Skin of body (tissue), 2 donors: ENCODE results near the gene IFNA4. TPM values are rescaled to one million over a fixed set of nuclear protein-coding genes. Genes with fewer than 3 reads are reported as not detected.
"Not testable (repeated sequence)": the region's sequence is repeated elsewhere in the genome, so short reads cannot be mapped to it uniquely, and the experiment has no call there.

ENCODE experiments used
- DNase-seq: peaks from one replicate; lab custom pipeline; 2025; lab: John Stamatoyannopoulos, UW
- total RNA-seq: library from RNA; depleted of rRNA; stranded (reverse); fragments of >200 nt; gene quantifications from one replicate; pipeline ENCODE4 v1.2.3, GENCODE V29; 2014

Gene IFNA4
- not detected for total RNA-seq

- not testable (repeated sequence) for DNase-seq
Observed at GRCh38 chr9:21187487-21187886, at the start of gene IFNA4. Gene IFNA4, minus strand, starts transcription at chr9:21187587. Its CDS starts 56 bp downstream, at chr9:21187531.

DNA sequence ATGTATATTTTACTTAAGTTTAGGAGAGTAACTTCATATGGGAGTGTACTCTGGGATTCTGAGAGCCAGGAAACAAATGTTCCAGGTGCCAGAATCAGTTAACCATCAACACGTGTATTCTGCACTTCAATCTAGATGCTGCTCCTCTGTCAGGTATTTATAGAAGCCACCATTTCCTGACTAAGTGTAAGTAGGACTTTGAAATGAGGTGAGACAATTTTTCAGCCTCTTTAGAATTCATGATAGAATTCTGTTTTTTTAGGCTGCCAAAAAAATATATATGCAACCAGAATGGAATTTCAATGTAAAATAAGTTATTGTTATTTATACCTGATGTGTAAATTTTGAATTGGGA, 49.0 kb upstream of the IFNA4 start:
- not testable (repeated sequence) for DNase-seq

GRCh38 chr9:21235468-21236359, 48.3 kb upstream of the IFNA4 start:
- DNase-seq: not testable (repeated sequence)

GRCh38 chr9:21234153-21234687, 46.8 kb upstream of the IFNA4 start:
- DNase-seq: no peak

DNA sequence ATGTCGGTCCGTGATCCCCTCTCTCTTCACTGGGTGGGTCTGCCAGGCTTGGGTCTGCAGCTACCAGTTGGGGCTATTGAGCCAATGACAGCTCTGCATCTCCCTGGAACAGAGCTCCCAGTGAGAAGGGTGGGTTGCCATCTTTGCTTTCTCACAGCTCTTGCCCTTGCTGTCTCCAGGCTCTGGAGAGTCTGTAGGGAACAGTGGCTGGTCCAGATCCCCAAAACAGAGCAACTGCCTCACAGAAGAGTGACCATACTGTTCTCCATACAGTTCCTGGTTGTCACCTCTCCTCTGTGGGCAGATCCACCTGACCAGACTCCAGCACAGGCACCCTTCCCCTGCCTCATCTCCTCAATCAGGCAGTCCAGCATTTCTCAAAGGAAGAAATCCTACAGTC, 45.9 kb upstream of the IFNA4 start:
- DNase-seq: no peak

- DNase-seq: no peak
Observed at GRCh38 chr9:21228122-21228521, 40.7 kb upstream of the IFNA4 start, which contains the start of gene IFNA17. Gene IFNA17, minus strand, starts transcription at chr9:21228222. Its CDS starts 49 bp downstream, at chr9:21228173.

DNA sequence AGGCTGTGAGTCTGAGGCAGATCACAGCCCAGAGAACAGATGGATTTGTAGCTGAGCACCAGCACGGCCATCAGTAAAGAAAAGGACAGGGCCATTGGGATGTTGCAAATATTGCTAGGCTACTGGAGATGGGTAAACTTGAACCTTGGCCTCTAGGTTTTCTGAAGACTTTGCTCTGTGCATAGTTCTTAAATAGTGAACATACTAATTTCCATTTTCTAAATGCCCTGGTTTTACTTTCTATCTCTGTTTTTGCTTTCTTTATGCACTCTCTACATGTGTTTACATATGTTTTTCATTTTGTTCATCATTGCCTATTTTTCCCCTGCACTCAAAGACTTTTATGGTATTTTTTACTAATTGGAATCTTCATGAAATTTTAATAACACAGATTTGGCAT, 29.8 kb upstream of the IFNA4 start, which contains the start of gene IFNA16:
IFNA16 (minus strand) TSS at position 101 of the 400 bp plus-strand sequence; CDS start at position 95, 6 bp downstream.
- DNase-seq: not testable (repeated sequence)

- DNase-seq: not testable (repeated sequence)
Observed at GRCh38 chr9:21213411-21214326, 26.3 kb upstream of the IFNA4 start.

- not testable (repeated sequence) for DNase-seq
Observed at GRCh38 chr9:21212160-21212559, 24.8 kb upstream of the IFNA4 start.

GRCh38 chr9:21210782-21211181, 23.4 kb upstream of the IFNA4 start:
- DNase-seq: not testable (repeated sequence)

GRCh38 chr9:21210311-21210710, 22.9 kb upstream of the IFNA4 start:
- DNase-seq: no peak

- DNase-seq: not testable (repeated sequence)
Observed at GRCh38 chr9:21207043-21207442, 19.7 kb upstream of the IFNA4 start, which contains the start of gene IFNA10. Gene IFNA10, minus strand, starts transcription at chr9:21207143. Its CDS starts 46 bp downstream, at chr9:21207097.

DNA sequence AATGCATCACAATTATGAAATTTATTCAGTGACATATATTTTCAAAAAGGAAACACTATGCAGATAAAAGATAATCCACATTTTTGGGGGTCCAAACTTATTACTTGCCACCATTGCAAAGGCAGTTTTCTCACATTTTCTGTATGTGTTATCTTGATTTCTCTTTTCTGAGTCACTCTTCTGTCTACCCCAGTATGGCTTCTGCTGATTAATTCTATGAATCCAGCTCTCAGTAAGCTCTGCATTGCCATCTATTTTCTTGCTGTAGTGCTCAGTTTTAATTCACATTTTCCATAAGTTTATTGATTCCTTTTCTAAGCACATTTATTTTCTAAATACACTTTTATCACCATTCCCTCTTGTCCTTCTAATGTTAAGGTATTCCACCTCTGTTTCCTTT, 17.8 kb upstream of the IFNA4 start:
- no peak for DNase-seq

GRCh38 chr9:21202105-21202504, 14.7 kb upstream of the IFNA4 start, which contains the start of gene IFNA7:
Gene IFNA7, minus strand, starts transcription at chr9:21202205. Its CDS starts 40 bp downstream, at chr9:21202165.
- not testable (repeated sequence) for DNase-seq

DNA sequence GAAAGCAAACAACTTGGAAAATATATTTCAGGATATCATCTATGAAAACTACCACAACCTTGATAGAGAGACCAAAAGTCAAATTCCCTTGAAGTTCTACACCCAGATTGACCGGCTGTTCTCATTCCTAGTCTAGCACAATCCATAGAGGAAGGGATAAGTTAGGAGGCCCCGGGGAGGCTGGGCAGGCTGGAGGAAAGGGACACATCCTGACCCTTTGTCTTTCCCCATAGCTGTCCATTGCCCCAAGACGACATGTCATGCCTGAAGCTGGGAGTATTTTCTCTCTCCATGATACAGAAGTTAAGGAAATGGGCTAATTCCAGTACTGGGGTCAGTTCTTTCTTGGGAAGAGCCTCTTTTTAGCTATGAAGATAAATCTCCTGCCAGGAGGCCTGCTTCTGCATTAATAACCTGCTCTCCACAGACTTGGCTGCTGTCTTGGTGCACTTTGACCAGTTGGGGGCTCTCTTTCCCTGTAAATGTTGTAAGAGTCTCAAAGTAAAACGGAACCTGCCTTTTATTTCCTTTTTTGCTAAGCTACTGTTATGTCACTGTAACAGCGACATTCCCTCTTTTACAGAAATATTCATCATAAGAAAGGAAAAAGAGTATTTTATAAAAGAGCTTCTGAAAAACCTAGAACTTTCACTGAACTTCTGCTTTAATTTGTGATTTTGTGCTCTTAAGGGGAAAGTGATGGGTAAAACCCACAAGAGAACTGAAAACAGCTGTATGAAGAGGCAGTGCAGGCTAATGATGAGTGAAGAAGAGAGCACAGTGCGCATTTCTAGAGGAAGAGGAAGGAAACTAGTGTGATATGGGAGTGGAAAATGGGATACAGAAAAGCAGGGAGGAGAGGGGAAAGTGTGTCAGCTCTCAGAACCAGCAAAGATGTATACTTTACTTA, 7.7 kb upstream of the IFNA4 start:
- DNase-seq: not testable (repeated sequence)

- not testable (repeated sequence) for DNase-seq
Observed at GRCh38 chr9:21182810-21183736, 4.3 kb downstream of the IFNA4 start.

- DNase-seq: no peak
Observed at GRCh38 chr9:21174671-21175070, 12.7 kb downstream of the IFNA4 start.

DNA sequence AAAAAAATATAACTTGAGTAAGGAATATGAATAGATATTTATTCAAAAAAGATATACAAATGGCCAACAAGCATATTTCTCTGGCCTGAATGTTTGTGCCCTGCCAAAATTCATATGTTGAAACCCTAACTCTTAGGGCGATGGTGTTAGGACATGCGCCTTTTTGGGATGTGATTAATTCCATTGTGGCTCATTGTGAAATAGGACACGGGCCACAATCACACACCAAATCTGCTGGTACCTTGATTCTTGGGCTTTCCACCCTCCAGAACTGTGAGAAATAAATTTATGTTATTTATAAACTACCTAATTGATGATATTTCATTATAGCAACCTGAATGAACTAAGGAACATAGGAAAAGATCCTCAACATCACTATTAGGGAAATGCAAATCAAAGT, 15.2 kb downstream of the IFNA4 start:
- DNase-seq: no peak

DNA sequence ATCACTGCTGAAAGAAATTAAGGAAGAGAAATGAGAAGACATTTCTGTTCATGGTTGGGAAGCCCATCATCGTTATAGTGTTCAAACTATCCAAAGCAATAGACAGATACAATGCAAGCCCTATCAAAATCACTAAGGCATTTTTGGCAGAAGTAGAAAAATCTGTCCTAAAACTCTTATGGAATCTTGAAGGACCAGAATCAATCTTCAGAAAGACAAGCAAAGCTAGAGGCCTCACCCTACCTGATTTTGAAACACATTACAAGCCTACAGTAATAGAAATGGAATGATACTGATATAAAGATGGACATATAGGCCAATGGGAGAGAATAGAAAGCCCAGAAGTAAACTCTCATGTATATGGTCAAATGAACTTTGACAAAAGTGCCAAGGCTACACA, 16.0 kb downstream of the IFNA4 start:
- DNase-seq: no peak
